B cell (primary cell): ENCODE measurements around the gene ZBTB48. TPM values are rescaled to one million over a fixed set of nuclear protein-coding genes. Genes with fewer than 3 reads are reported as not detected.
A peak's percentile ranks its signal among the peaks of the same experiment; 100 is the strongest.

Source experiments
- ATAC-seq: fragments of 200-7000 bp; cut with Tn5 transposase; one replicate; pipeline ENCODE4 v1.10.0; 2021; ENCODE audit warnings: low read depth, mild to moderate bottlenecking, moderate number of reproducible peaks, moderate library complexity
- CTCF ChIA-PET: fragments of 350-600 bp; sonication (Branson Sonifier 250); formaldehyde crosslinking; loops from one replicate; lab custom pipeline; 2021; ENCODE audit warnings: antibody characterized with exemption, inconsistent platforms; lab: Charles Lee
- POLR2A ChIA-PET: fragments of 350-600 bp; sonication (Branson Sonifier 250); formaldehyde crosslinking; loops from one replicate; lab custom pipeline; 2021; ENCODE audit warnings: antibody characterized with exemption; lab: Charles Lee
- DNase-seq: peaks from one replicate; pipeline ENCODE4 v3.0.0; 2013
- H2AFZ ChIP-seq: 2 replicates; pipeline ENCODE4 v1.6.1; 2012; ENCODE audit warnings: mild to moderate bottlenecking, low read depth, low read length; ENCODE audit not compliant: insufficient read depth, poor library complexity, severe bottlenecking
- H3K27ac ChIP-seq, 2 donors: 1 replicate in 1 of 2; 2 replicates in 1 of 2; pipeline ENCODE4 v1.5.1; 2012 to 2013; ENCODE audit warnings: low read length in 2 of 2, mild to moderate bottlenecking in 2 of 2, moderate library complexity in 1 of 2
- H3K27me3 ChIP-seq, 4 experiments: fragments of 200-600 bp in 1 of 4; sonication (generic) in 1 of 4; replicated peaks in 1 of 4; 1 replicate in 2 of 4; 2 replicates in 2 of 4; pipeline versions ENCODE4 v1.6.1 to v1.7.0; 2013 to 2016; ENCODE audit warnings: low read length in 3 of 4, mild to moderate bottlenecking in 2 of 4, mixed read lengths in 1 of 4, moderate library complexity in 1 of 4; ENCODE audit not compliant: insufficient read depth in 4 of 4, control insufficient read depth in 3 of 4; ENCODE audit errors: control extremely low read depth in 1 of 4
- H3K36me3 ChIP-seq, 2 experiments: replicated peaks in 1 of 2; 1 replicate in 1 of 2; 2 replicates in 1 of 2; pipeline versions ENCODE4 v1.6.1 to v1.7.1; 2013; ENCODE audit warnings: low read length in 1 of 2; ENCODE audit not compliant: insufficient read depth in 2 of 2, control insufficient read depth in 1 of 2; ENCODE audit errors: control extremely low read depth in 1 of 2, extremely low read depth in 1 of 2
- H3K4me1 ChIP-seq, 2 donors: fragments of 200-600 bp in 1 of 2; sonication (generic) in 1 of 2; 1 replicate in 1 of 2; 2 replicates in 1 of 2; pipeline versions ENCODE4 v1.5.1 to v1.6.1; 2013 to 2017; ENCODE audit warnings: low read length in 2 of 2; ENCODE audit not compliant: control insufficient read depth in 2 of 2, insufficient read depth in 2 of 2
- H3K4me2 ChIP-seq: replicated peaks from 2 replicates; pipeline ENCODE3; 2012; ENCODE audit warnings: mild to moderate bottlenecking, low read depth, low read length; ENCODE audit not compliant: poor library complexity, severe bottlenecking
- H3K4me3 ChIP-seq, 5 experiments: fragments of 200-600 bp in 1 of 5; sonication (generic) in 1 of 5; 1 replicate in 3 of 5; 2 replicates in 2 of 5; pipeline versions ENCODE4 v1.5.1 to v1.7.0; 2011 to 2016; ENCODE audit warnings: low read length in 4 of 5, mild to moderate bottlenecking in 4 of 5, low read depth in 2 of 5, control low read depth in 1 of 5, moderate library complexity in 1 of 5; ENCODE audit not compliant: insufficient read depth in 1 of 5; ENCODE audit errors: control extremely low read depth in 1 of 5, extremely low read depth in 1 of 5
- H3K79me2 ChIP-seq: fragments of 200-600 bp; sonication (generic); one replicate; pipeline ENCODE4 v1.6.0; 2016; ENCODE audit warnings: low read length; ENCODE audit not compliant: control insufficient read depth, insufficient read depth
- H3K9ac ChIP-seq: fragments of 200-600 bp; sonication (generic); 2 replicates; pipeline ENCODE4 v1.6.1; 2017; ENCODE audit warnings: mild to moderate bottlenecking, low read length, moderate library complexity
- H3K9me3 ChIP-seq, 3 donors: one replicate each; pipeline versions ENCODE4 v1.6.1 to v1.7.1; 2013; ENCODE audit warnings: low read length in 2 of 3; ENCODE audit not compliant: control insufficient read depth in 2 of 3, insufficient read depth in 1 of 3; ENCODE audit errors: control extremely low read depth in 1 of 3
- H4K20me1 ChIP-seq: 2 replicates; pipeline ENCODE4 v1.6.0; 2012; ENCODE audit warnings: mild to moderate bottlenecking, low read length; ENCODE audit not compliant: insufficient read depth, control insufficient read depth, poor library complexity, severe bottlenecking
- H3K27ac Mint-ChIP-seq: one replicate; pipeline ENCODE4 v1.8.0; 2021; ENCODE audit warnings: mixed read lengths
- H3K27me3 Mint-ChIP-seq: one replicate; pipeline ENCODE4 v1.8.0; 2021; ENCODE audit warnings: mixed read lengths
- H3K4me1 Mint-ChIP-seq: one replicate; pipeline ENCODE4 v1.8.0; 2021; ENCODE audit warnings: mixed read lengths
- H3K4me3 Mint-ChIP-seq: one replicate; pipeline ENCODE4 v1.8.0; 2021; ENCODE audit warnings: mixed read lengths
- H3K9me3 Mint-ChIP-seq: one replicate; pipeline ENCODE4 v1.8.0; 2022; ENCODE audit warnings: mixed read lengths; ENCODE audit not compliant: insufficient read depth
- CTCF ChIP-seq: fragments of 200-600 bp; IDR thresholded peaks from one replicate; pipeline ENCODE4 v1.8.0; 2022; ENCODE audit warnings: antibody characterized with exemption, mild to moderate bottlenecking
- EZH2 ChIP-seq: IDR thresholded peaks from 2 replicates; pipeline ENCODE4 v1.6.1; 2012; ENCODE audit warnings: borderline replicate concordance, low read depth, mild to moderate bottlenecking, moderate library complexity, low read length; ENCODE audit not compliant: insufficient read depth, poor library complexity, severe bottlenecking
- WGBS: methylation state at CpG from one replicate; pipeline ENCODE4 v1.1.5; 2013; ENCODE audit warnings: missing lambda C conversion rate; ENCODE audit not compliant: insufficient coverage; 5-methylcytosine and 5-hydroxymethylcytosine counted together
- intact Hi-C: fragments of 100-400 bp; cut with micrococcal nuclease; formaldehyde crosslinking; loops from one replicate; pipeline ENCODE4 v1.10.0; 2022
- polyA plus RNA-seq: library from polyadenylated mRNA; depleted of rRNA; stranded (reverse); fragments of >200 nt; gene quantifications from 2 replicates; pipeline ENCODE4 v1.2.3, GENCODE V29; 2012
- total RNA-seq, 2 donors: library from RNA; stranded (reverse); fragments of 120-200 nt in 1 of 2; gene quantifications; 1 replicate in 1 of 2; 2 replicates in 1 of 2; pipeline versions ENCODE4 v1.2.3 to v1.2.4, GENCODE V29; 2013 to 2022

ZBTB48 gene
- total and polyA plus RNA-seq, 2 donors (not counting 1 experiment from before 2014, with no cell fraction given): 65.6 to 100 TPM

DNA sequence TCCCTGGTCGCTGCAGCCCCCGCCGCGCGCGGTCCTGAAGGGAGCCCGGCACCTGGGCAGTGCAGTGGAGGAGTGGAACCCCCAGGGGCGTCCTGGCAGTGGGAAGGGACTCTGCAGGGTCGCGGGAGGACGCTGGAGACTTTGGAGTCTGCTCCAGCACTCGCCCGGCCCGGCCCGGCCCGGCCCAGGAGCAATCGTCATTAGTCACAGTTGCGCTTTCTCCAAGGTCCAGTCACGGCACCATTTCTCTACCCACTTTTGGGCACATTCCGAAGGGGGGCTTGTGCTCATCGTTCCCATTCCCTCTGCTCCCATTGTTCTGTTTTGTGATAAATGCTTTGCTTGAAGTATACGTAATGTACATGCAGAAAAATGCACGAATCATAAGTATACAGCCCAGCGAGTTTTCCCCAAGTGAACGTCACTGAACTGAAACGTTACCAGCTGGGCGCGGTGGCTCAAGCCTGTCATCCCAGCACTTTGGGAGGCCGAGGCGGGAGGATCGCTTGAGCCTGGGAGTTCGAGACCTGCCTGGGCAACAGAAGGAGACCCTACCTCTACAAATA lies 45.9 kb downstream of the ZBTB48 start:
- POLR2A ChIA-PET: interaction anchor here (1.6 to 1.7 kb wide), 2 partner anchors 13 to 22 kb away, joined by 3 to 8 read pairs; no protein-coding TSS in a partner anchor
- ATAC-seq: no peak
- no peak for TF ChIP-seq CTCF
- no peak for TF ChIP-seq EZH2

GRCh38 chr1:6627031-6627430 lies 47.2 kb downstream of the ZBTB48 start:
- peaks cover 3 to 27% of the 10 kb centered on the region in 2 experiments for H3K36me3 ChIP-seq
- peak; percentile 52 for DNase-seq
- no peaks in the 10 kb centered on the region for H3K9me3 Mint-ChIP-seq
- peak overlapping the region; percentile 79 for H3K4me3 Mint-ChIP-seq
- H3K9me3 ChIP-seq: no peaks in the 10 kb centered on the region
- ChIA-PET POLR2A (interaction anchor here (1.7 kb wide), 1 partner anchor 15 kb away, joined by 3 read pairs; no protein-coding TSS in a partner anchor), CTCF (no interaction called here)
- 84% methylated on average over 8 of the region's 9 CpGs for WGBS
- peaks cover 13 to 32% of the 10 kb centered on the region in 2 donors for H3K4me1 ChIP-seq
- peaks cover 40% of the 10 kb centered on the region for H4K20me1 ChIP-seq
- H3K4me2 ChIP-seq: peak overlapping the region; percentile 14
- H3K4me3 ChIP-seq: no peak overlapping the region
- H3K9ac ChIP-seq: no peak overlapping the region
- H3K79me2 ChIP-seq: peaks cover 46% of the 10 kb centered on the region
- TF ChIP-seq CTCF: no peak
- no peak for TF ChIP-seq EZH2
- no peak overlapping the region for H3K27ac ChIP-seq
- H3K4me1 Mint-ChIP-seq: peaks cover 31% of the 10 kb centered on the region
- H3K27ac Mint-ChIP-seq: peak overlapping the region; percentile 38
- H3K27me3 Mint-ChIP-seq: no peaks in the 10 kb centered on the region
- ATAC-seq: no peak
- intact Hi-C loops: loop anchor here (5.0 kb wide), 1 partner anchor 75 kb away; the partner anchor contains the start of gene DNAJC11
- H2AFZ ChIP-seq: no peak overlapping the region
- no peaks in the 10 kb centered on the region for H3K27me3 ChIP-seq

More for the DNA sequence above, 45.9 kb downstream of the ZBTB48 start:
- H2AFZ ChIP-seq: peak overlapping the region; percentile 78
- H3K27me3 Mint-ChIP-seq: no peaks in the 10 kb centered on the region
- no peaks in the 10 kb centered on the region for H3K27me3 ChIP-seq
- peak overlapping the region; percentile 93 for H3K4me3 Mint-ChIP-seq
- peak overlapping the region; percentile 84 for H3K4me2 ChIP-seq
- intact Hi-C loops: loop anchor here (1.0 to 5.0 kb wide), 6 partner anchors 12 to 426 kb away; partner anchors contain the start of genes DNAJC11, KLHL21, NOL9 and PHF13
- H4K20me1 ChIP-seq: peaks cover 40% of the 10 kb centered on the region
- H3K27ac ChIP-seq: no peak overlapping the region
- no peaks in the 10 kb centered on the region for H3K9me3 ChIP-seq
- peak overlapping the region; percentile 81 for H3K27ac Mint-ChIP-seq
- CTCF ChIA-PET: interaction anchor here (2.5 kb wide), 1 partner anchor 21 kb away, joined by 6 read pairs; no protein-coding TSS in a partner anchor
- peaks cover 3 to 26% of the 10 kb centered on the region in 2 experiments for H3K36me3 ChIP-seq
- peaks cover 46% of the 10 kb centered on the region for H3K79me2 ChIP-seq
- no peaks in the 10 kb centered on the region for H3K9me3 Mint-ChIP-seq
- no peak for DNase-seq
- H3K4me1 Mint-ChIP-seq: peaks cover 31% of the 10 kb centered on the region
- H3K9ac ChIP-seq: peak overlapping the region; percentile 72
- WGBS: 8% methylated on average over 26 of the region's 32 CpGs
- peak overlapping the region; percentile 61 to 80 (median 62) for H3K4me3 ChIP-seq
- H3K4me1 ChIP-seq: peaks cover 13 to 32% of the 10 kb centered on the region in 2 donors
